K562 (cell line): ENCODE results near the gene HS3ST4. TPM values are rescaled to one million over a fixed set of nuclear protein-coding genes. Genes with fewer than 3 reads are reported as not detected.

Source experiments
- ATAC-seq: fragments of 200-7000 bp; cut with Tn5 transposase; 3 replicates; pipeline ENCODE4 v1.9.1; 2020; ENCODE audit warnings: moderate library complexity
- BruUV-seq: library from RNA; stranded (reverse); fragments of 400-500 nt; replicated peaks from 2 replicates; lab custom pipeline; 2021; lab: Mats Ljungman, UMichigan
- CTCF ChIA-PET: fragments of 300-600 bp; formaldehyde crosslinking; extraction: SDS; loops from one replicate; lab custom pipeline; 2021; ENCODE audit warnings: low intra/inter-chr PET ratio; lab: Yijun Ruan, JAX
- POLR2A ChIA-PET: fragments of 300-600, 350-650 bp; sonication (Branson Sonifier 250); formaldehyde crosslinking; extraction: SDS; loops from one replicate; lab custom pipeline; 2021; ENCODE audit warnings: antibody characterized with exemption, inconsistent platforms; lab: Yijun Ruan, JAX
- DNase-seq, 4 experiments: peaks; one replicate each; pipeline versions ENCODE4 v3.0.0 to v3.0.0-alpha.2; 2011 to 2018; ENCODE audit warnings: low spot score in 3 of 4, mixed read lengths in 3 of 4; ENCODE audit errors: extremely low read depth in 1 of 4
- FAIRE-seq: peaks from 2 replicates; lab custom pipeline; 2011; peaks lifted over from hg19 to GRCh38; lab: Jason Lieb, UNC
- H2AFZ ChIP-seq: 2 replicates; pipeline ENCODE4 v1.6.0; 2011; ENCODE audit warnings: low read depth, low read length, control low read depth, inconsistent platforms
- H3K27ac ChIP-seq: fragments of 200-600 bp; 3 replicates; pipeline ENCODE4 v1.8.0; 2011; ENCODE audit warnings: low read depth, mild to moderate bottlenecking, control low read depth, inconsistent platforms, low read length, moderate library complexity, mixed read lengths; ENCODE audit errors: extremely low read depth
- H3K27me3 ChIP-seq, 2 experiments: fragments of 300-600 bp in 1 of 2; 2 replicates in 1 of 2; 3 replicates in 1 of 2; pipeline versions ENCODE4 v1.6.0 to v1.8.0; 2011; ENCODE audit warnings: inconsistent platforms in 2 of 2, low read length in 2 of 2, mild to moderate bottlenecking in 1 of 2, mixed read lengths in 1 of 2, moderate library complexity in 1 of 2; ENCODE audit not compliant: control insufficient read depth in 2 of 2, insufficient read depth in 2 of 2
- H3K36me3 ChIP-seq: fragments of 300-600 bp; 3 replicates; pipeline ENCODE4 v1.8.0; 2011; ENCODE audit warnings: mild to moderate bottlenecking, low read length, inconsistent platforms; ENCODE audit not compliant: control insufficient read depth, insufficient read depth
- H3K4me1 ChIP-seq, 2 experiments: fragments of 200-600 bp in 1 of 2; replicated peaks in 1 of 2; 2 replicates in 1 of 2; 3 replicates in 1 of 2; pipeline versions ENCODE4 v1.5.1 to v1.8.0; 2011; ENCODE audit warnings: inconsistent platforms in 2 of 2, low read length in 2 of 2, mild to moderate bottlenecking in 1 of 2, mixed read lengths in 1 of 2, moderate library complexity in 1 of 2; ENCODE audit not compliant: control insufficient read depth in 2 of 2, insufficient read depth in 2 of 2
- H3K4me2 ChIP-seq: 2 replicates; pipeline ENCODE4 v1.6.1; 2011; ENCODE audit warnings: low read length, control low read depth, inconsistent platforms, mixed read lengths; ENCODE audit not compliant: insufficient read depth
- H3K4me3 ChIP-seq: fragments of 200-600 bp; sonication (generic), shearing (Covaris generic); 2 replicates; pipeline ENCODE4 v1.5.1; 2016; ENCODE audit warnings: control low read depth, inconsistent platforms
- H3K79me2 ChIP-seq: fragments of 200-600 bp; 3 replicates; pipeline ENCODE4 v1.8.0; 2011; ENCODE audit warnings: low read length, inconsistent platforms; ENCODE audit not compliant: control insufficient read depth, insufficient read depth
- H3K9ac ChIP-seq, 2 experiments: 2 replicates each; pipeline versions ENCODE4 v1.6.0 to v1.6.1; 2011; ENCODE audit warnings: low read depth in 2 of 2, low read length in 2 of 2, control low read depth in 1 of 2, inconsistent platforms in 1 of 2, mild to moderate bottlenecking in 1 of 2, mixed read lengths in 1 of 2; ENCODE audit not compliant: insufficient read depth in 1 of 2
- H3K9me1 ChIP-seq: one replicate; pipeline ENCODE4 v1.6.0; 2011; ENCODE audit warnings: inconsistent platforms, mild to moderate bottlenecking, low read length, moderate library complexity; ENCODE audit not compliant: control insufficient read depth, insufficient read depth
- H3K9me3 ChIP-seq: replicated peaks from 2 replicates; pipeline ENCODE4 v1.5.1; 2011; ENCODE audit warnings: low read depth, low read length, inconsistent platforms; ENCODE audit not compliant: control insufficient read depth, insufficient read depth
- H4K20me1 ChIP-seq: replicated peaks from 2 replicates; pipeline ENCODE4 v1.6.1; 2011; ENCODE audit warnings: low read length, inconsistent platforms, mixed read lengths; ENCODE audit not compliant: control insufficient read depth, insufficient read depth
- CEBPB ChIP-seq: fragments of 450-650 bp; IDR thresholded peaks from 2 replicates; pipeline ENCODE4 v1.6.1; 2016; ENCODE audit warnings: missing genetic modification characterization, missing compliant biosample characterization
- CEBPG ChIP-seq, 3 experiments: fragments of 200-800 bp in 1 of 3; sonication (Bioruptor generic) in 1 of 3; sonication (generic) in 1 of 3; formaldehyde crosslinking in 1 of 3; IDR thresholded peaks in 2 of 3; conservative IDR thresholded peaks in 1 of 3; 2 replicates each; pipeline versions ENCODE4 v1.6.1 to v1.8.0; 2016 to 2022; ENCODE audit warnings: missing compliant biosample characterization in 2 of 3, missing genetic modification characterization in 2 of 3, mild to moderate bottlenecking in 1 of 3, missing genetic modification reagents in 1 of 3
- CTBP1 ChIP-seq: fragments of 450-650 bp; IDR thresholded peaks from 2 replicates; pipeline ENCODE4 v1.6.1; 2016; ENCODE audit warnings: borderline replicate concordance
- MYC ChIP-seq, 2 experiments: fragments of 250-450 bp in 1 of 2; sonication (Bioruptor Pico) in 1 of 2; IDR thresholded peaks; 2 replicates each; pipeline versions ENCODE4 v1.5.1 to v1.6.1; 2012 to 2021; ENCODE audit warnings: low read depth in 2 of 2, borderline replicate concordance in 1 of 2, improper control_type of control experiment in 1 of 2, low read length in 1 of 2, mild to moderate bottlenecking in 1 of 2, moderate library complexity in 1 of 2
- PHTF2 ChIP-seq: fragments of 250-450 bp; sonication (Bioruptor Pico); IDR thresholded peaks from 2 replicates; pipeline ENCODE4 v1.5.0; 2021; ENCODE audit warnings: mild to moderate bottlenecking
- RBM22 ChIP-seq: fragments of 200-400 bp; formaldehyde crosslinking; IDR thresholded peaks from 2 replicates; pipeline ENCODE4 v1.6.1; 2018; ENCODE audit warnings: low read length, low read depth; ENCODE audit not compliant: poor library complexity, severe bottlenecking
- WGBS: fragments of 100-300 bp; shearing (Covaris generic); methylation state at CpG from one replicate; pipeline ENCODE4 v1.1.6; 2016; ENCODE audit warnings: low coverage, mixed read lengths; ENCODE audit not compliant: insufficient coverage; ENCODE audit errors: missing lambda C conversion rate; 5-methylcytosine and 5-hydroxymethylcytosine counted together
- in situ Hi-C: fragments of 300-500 bp; cut with MboI; formaldehyde crosslinking; loops from 4 replicates; pipeline ENCODE4 v1.15.0; 2018; ENCODE audit warnings: inconsistent platforms, mixed read lengths
- intact Hi-C: fragments of 100-400 bp; cut with micrococcal nuclease; formaldehyde crosslinking; loops from 2 replicates; pipeline ENCODE4 v1.14.2; 2022
- polyA plus RNA-seq, 8 experiments: library from polyadenylated mRNA; depleted of rRNA in 4 of 8; stranded (reverse) in 5 of 8; unstranded in 3 of 8; fragments of >200 nt; fragmentation: Nextera tagmentation in 2 of 8; fragmentation: Illumina TruSeq in 1 of 8; extraction: Ambion mirVana in 2 of 8; extraction: Trizol in 1 of 8; gene quantifications; 2 replicates each; pipeline versions ENCODE4 v1.2.1 to v1.2.3, GENCODE V29; 2011 to 2014; ENCODE audit warnings: inconsistent platforms in 1 of 8, missing spikeins in 1 of 8
- total RNA-seq, 7 experiments: library from RNA; depleted of rRNA in 6 of 7; stranded (reverse); fragments of >200 nt in 6 of 7; fragmentation: Illumina TruSeq in 2 of 7; extraction: Trizol in 2 of 7; gene quantifications; 2 replicates each; pipeline versions ENCODE4 v1.2.1 to v1.2.3, GENCODE V29; 2011 to 2021; ENCODE audit warnings: low replicate concordance in 1 of 7

The HS3ST4 gene
- total and polyA plus RNA-seq, 9 of the 15 experiments (the other 6 are each of a cell fraction or from before 2014, with no cell fraction given), result not detected

- Histone ChIP-seq H3K9ac (no peak overlapping the region), H3K4me2 (no peak overlapping the region), H4K20me1 (no peaks in the 10 kb centered on the region), H3K4me1 (no peaks in the 10 kb centered on the region), H3K27ac (no peak overlapping the region), H3K9me3 (no peaks in the 10 kb centered on the region), H3K36me3 (no peaks in the 10 kb centered on the region), H3K27me3 (no peaks in the 10 kb centered on the region), H3K9me1 (no peaks in the 10 kb centered on the region), H3K79me2 (no peaks in the 10 kb centered on the region), H3K4me3 (no peak overlapping the region), H2AFZ (no peak overlapping the region)
- DNase-seq, result no peak
- ChIA-PET CTCF (no interaction called here), POLR2A (no interaction called here)
- no peak for ATAC-seq
- FAIRE-seq, result no peak
- TF ChIP-seq RBM22 (no peak), PHTF2 (CRISPR knock-in tag) (no peak), CEBPG (CRISPR knock-in tag; IDR thresholded peaks at IDR 0.05) (no peak), CEBPG (tag; conservative IDR thresholded peaks at IDR 0.05 in 1 of 2, IDR thresholded peaks at IDR 0.05 in 1 of 2) (peak in 1 of 2 experiments; percentile 36; a peak in 1 of 4 replicates), MYC (IDR thresholded peaks at IDR 0.05; ENCODE audit: low read depth, low read length) (no peak), MYC (CRISPR knock-in tag; IDR thresholded peaks at IDR 0.05; ENCODE audit: borderline replicate concordance, low read depth) (no peak), CEBPB (tag) (peak; percentile 36; the same call in 1 of the 2 replicates), CTBP1 (no peak)
- 3% methylated on average over 2 of the region's 2 CpGs for WGBS
- no TSS peak for BruUV-seq
- intact Hi-C loops (no loop called here), in situ Hi-C loops (no loop called here)
Observed at GRCh38 chr16:25676820-25677219, 14.9 kb upstream of the HS3ST4 start.
